HFF-Myc (cell line): ENCODE measurements around the gene IGFLR1.

Experiments
- DNase-seq: peaks from one replicate; pipeline ENCODE4 v3.0.0-alpha.2; 2011; ENCODE audit warnings: low read depth; ENCODE audit errors: extremely low read depth
- H3K4me3 ChIP-seq: replicated peaks from 2 replicates; pipeline ENCODE4 v1.5.1; 2011; ENCODE audit warnings: low read depth, mild to moderate bottlenecking, control low read depth, low read length
- CTCF ChIP-seq: IDR thresholded peaks from 2 replicates; pipeline ENCODE4 v1.5.1; 2012; ENCODE audit warnings: mild to moderate bottlenecking, low read depth, low read length, control low read depth; ENCODE audit errors: missing control alignments

The IGFLR1 gene

GRCh38 chr19:35755550-35756376 is 13.5 kb upstream of the IGFLR1 start:
- TF ChIP-seq CTCF, result no peak
- DNase-seq, result no peak
- peak overlapping the region; percentile 97 for H3K4me3 ChIP-seq

GRCh38 chr19:35755131-35755549 is 12.9 kb upstream of the IGFLR1 start:
- no peak for DNase-seq
- peak overlapping the region; percentile 97 for H3K4me3 ChIP-seq
- no peak for TF ChIP-seq CTCF

GRCh38 chr19:35754370-35755130 is 12.3 kb upstream of the IGFLR1 start:
- DNase-seq, result no peak
- no peak overlapping the region for H3K4me3 ChIP-seq
- no peak for TF ChIP-seq CTCF

- TF ChIP-seq CTCF, result no peak
- no peak for DNase-seq
- H3K4me3 ChIP-seq, result no peak overlapping the region
Measured at GRCh38 chr19:35753634-35754369, 11.6 kb upstream of the IGFLR1 start.

- DNase-seq, result no peak
- no peak overlapping the region for H3K4me3 ChIP-seq
- no peak for TF ChIP-seq CTCF
Measured at GRCh38 chr19:35752746-35753350, 10.6 kb upstream of the IGFLR1 start.

GRCh38 chr19:35751839-35752745 is 9.8 kb upstream of the IGFLR1 start:
- DNase-seq, result no peak
- no peak for TF ChIP-seq CTCF

More at GRCh38 chr19:35751839-35752745, 9.8 kb upstream of the IGFLR1 start:
- no peak overlapping the region for H3K4me3 ChIP-seq
